ENCODE data around the gene SYCP2L.
A peak's percentile ranks its signal among the peaks of the same experiment; 100 is the strongest.

Gene SYCP2L

GRCh38 chr6:10886691-10887502 lies at the start of gene SYCP2L (continued):
- TF ChIP-seq, protein P1, sequence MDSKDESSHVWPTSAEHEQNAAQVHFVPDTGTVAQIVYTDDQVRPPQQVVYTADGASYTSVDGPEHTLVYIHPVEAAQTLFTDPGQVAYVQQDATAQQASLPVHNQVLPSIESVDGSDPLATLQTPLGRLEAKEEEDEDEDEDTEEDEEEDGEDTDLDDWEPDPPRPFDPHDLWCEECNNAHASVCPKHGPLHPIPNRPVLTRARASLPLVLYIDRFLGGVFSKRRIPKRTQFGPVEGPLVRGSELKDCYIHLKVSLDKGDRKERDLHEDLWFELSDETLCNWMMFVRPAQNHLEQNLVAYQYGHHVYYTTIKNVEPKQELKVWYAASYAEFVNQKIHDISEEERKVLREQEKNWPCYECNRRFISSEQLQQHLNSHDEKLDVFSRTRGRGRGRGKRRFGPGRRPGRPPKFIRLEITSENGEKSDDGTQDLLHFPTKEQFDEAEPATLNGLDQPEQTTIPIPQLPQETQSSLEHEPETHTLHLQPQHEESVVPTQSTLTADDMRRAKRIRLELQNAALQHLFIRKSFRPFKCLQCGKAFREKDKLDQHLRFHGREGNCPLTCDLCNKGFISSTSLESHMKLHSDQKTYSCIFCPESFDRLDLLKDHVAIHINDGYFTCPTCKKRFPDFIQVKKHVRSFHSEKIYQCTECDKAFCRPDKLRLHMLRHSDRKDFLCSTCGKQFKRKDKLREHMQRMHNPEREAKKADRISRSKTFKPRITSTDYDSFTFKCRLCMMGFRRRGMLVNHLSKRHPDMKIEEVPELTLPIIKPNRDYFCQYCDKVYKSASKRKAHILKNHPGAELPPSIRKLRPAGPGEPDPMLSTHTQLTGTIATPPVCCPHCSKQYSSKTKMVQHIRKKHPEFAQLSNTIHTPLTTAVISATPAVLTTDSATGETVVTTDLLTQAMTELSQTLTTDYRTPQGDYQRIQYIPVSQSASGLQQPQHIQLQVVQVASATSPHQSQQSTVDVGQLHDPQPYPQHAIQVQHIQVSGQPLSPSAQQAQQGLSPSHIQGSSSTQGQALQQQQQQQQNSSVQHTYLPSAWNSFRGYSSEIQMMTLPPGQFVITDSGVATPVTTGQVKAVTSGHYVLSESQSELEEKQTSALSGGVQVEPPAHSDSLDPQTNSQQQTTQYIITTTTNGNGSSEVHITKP (tag by site-specific recombination; IDR thresholded peaks at IDR 0.05): peak; percentile 94
- TF ChIP-seq ZNF366 (tag by site-specific recombination; conservative IDR thresholded peaks at IDR 0.05): peak; percentile 47
- TF ChIP-seq ZNF670 (tag by site-specific recombination; IDR thresholded peaks at IDR 0.05; ENCODE audit: low read depth): no peak
- no peak for TF ChIP-seq ZNF416 (tag by site-specific recombination; IDR thresholded peaks at IDR 0.05)
- TF ChIP-seq, protein P2, sequence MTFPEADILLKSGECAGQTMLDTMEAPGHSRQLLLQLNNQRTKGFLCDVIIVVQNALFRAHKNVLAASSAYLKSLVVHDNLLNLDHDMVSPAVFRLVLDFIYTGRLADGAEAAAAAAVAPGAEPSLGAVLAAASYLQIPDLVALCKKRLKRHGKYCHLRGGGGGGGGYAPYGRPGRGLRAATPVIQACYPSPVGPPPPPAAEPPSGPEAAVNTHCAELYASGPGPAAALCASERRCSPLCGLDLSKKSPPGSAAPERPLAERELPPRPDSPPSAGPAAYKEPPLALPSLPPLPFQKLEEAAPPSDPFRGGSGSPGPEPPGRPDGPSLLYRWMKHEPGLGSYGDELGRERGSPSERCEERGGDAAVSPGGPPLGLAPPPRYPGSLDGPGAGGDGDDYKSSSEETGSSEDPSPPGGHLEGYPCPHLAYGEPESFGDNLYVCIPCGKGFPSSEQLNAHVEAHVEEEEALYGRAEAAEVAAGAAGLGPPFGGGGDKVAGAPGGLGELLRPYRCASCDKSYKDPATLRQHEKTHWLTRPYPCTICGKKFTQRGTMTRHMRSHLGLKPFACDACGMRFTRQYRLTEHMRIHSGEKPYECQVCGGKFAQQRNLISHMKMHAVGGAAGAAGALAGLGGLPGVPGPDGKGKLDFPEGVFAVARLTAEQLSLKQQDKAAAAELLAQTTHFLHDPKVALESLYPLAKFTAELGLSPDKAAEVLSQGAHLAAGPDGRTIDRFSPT (tag by site-specific recombination; IDR thresholded peaks at IDR 0.05): 0 out of 2 replicates have a peak, but pooled peaks have one; percentile 1
- peak; percentile 95 for TF ChIP-seq ZNF341 (tag by site-specific recombination; IDR thresholded peaks at IDR 0.05; ENCODE audit: low read depth)

- H3K4me3 ChIP-seq (ENCODE audit: low read depth, low read length): peak overlapping the region; percentile 54
- ChIA-PET CTCF (interaction anchor here (0.6 to 1.6 kb wide), 7 partner anchors 9 to 1531 kb away, joined by 3 to 5 read pairs (median 3); partner anchors contain the start of gene SYCP2L), POLR2A (interaction anchor here (0.6 to 1.2 kb wide), 3 partner anchors 49 to 115 kb away, joined by 3 to 5 read pairs (median 4); partner anchors contain the start of genes SYCP2L and TMEM14C)
- no peaks in the 10 kb centered on the region for H3K36me3 ChIP-seq (ENCODE audit: control insufficient read depth in 2 of 2, insufficient read depth in 1 of 2, low read length in 2 of 2)
- no peaks in the 10 kb centered on the region for H3K9me3 ChIP-seq (ENCODE audit: control insufficient read depth, insufficient read depth, low read depth, low read length)
- peaks cover 3% of the 10 kb centered on the region; the same call in 1 of the 2 replicates for H3K4me1 ChIP-seq (ENCODE audit: control insufficient read depth, insufficient read depth, low read length)
- H3K27ac ChIP-seq (ENCODE audit: extremely low read depth, low read depth, low read length): peak overlapping the region; percentile 18; the same call in 1 of the 2 replicates
- no peak for TF ChIP-seq ZNF473 (tag by site-specific recombination; IDR thresholded peaks at IDR 0.05)
- 0 out of 2 replicates have a peak, but pooled peaks have one; percentile 10 for TF ChIP-seq ZNF24 (tag by site-specific recombination; IDR thresholded peaks at IDR 0.05)
- TF ChIP-seq ZNF518A (tag by site-specific recombination; conservative IDR thresholded peaks at IDR 0.05; ENCODE audit: low read depth): no peak
- TF ChIP-seq ZNF155 (tag by site-specific recombination; IDR thresholded peaks at IDR 0.05): no peak
- TF ChIP-seq, protein P3, sequence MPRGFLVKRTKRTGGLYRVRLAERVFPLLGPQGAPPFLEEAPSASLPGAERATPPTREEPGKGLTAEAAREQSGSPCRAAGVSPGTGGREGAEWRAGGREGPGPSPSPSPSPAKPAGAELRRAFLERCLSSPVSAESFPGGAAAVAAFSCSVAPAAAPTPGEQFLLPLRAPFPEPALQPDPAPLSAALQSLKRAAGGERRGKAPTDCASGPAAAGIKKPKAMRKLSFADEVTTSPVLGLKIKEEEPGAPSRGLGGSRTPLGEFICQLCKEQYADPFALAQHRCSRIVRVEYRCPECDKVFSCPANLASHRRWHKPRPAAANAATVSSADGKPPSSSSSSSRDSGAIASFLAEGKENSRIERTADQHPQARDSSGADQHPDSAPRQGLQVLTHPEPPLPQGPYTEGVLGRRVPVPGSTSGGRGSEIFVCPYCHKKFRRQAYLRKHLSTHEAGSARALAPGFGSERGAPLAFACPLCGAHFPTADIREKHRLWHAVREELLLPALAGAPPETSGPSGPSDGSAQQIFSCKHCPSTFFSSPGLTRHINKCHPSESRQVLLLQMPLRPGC (tag by site-specific recombination; IDR thresholded peaks at IDR 0.05): no peak
- TF ChIP-seq, protein P4, sequence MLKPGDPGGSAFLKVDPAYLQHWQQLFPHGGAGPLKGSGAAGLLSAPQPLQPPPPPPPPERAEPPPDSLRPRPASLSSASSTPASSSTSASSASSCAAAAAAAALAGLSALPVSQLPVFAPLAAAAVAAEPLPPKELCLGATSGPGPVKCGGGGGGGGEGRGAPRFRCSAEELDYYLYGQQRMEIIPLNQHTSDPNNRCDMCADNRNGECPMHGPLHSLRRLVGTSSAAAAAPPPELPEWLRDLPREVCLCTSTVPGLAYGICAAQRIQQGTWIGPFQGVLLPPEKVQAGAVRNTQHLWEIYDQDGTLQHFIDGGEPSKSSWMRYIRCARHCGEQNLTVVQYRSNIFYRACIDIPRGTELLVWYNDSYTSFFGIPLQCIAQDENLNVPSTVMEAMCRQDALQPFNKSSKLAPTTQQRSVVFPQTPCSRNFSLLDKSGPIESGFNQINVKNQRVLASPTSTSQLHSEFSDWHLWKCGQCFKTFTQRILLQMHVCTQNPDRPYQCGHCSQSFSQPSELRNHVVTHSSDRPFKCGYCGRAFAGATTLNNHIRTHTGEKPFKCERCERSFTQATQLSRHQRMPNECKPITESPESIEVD (tag by site-specific recombination; IDR thresholded peaks at IDR 0.05): peak; percentile 55; the same call in 1 of the 2 replicates
- TF ChIP-seq ZNF433 (tag by site-specific recombination; IDR thresholded peaks at IDR 0.05; ENCODE audit: low read depth): no peak
- TF ChIP-seq ZNF623 (tag by site-specific recombination; IDR thresholded peaks at IDR 0.05): no peak
- TF ChIP-seq ZBTB48 (tag by site-specific recombination; IDR thresholded peaks at IDR 0.05): no peak
- no peak for TF ChIP-seq ZNF747 (tag by site-specific recombination; IDR thresholded peaks at IDR 0.05)
- no peak for TF ChIP-seq ZNF660 (tag by site-specific recombination; IDR thresholded peaks at IDR 0.05)
- TF ChIP-seq ZFP37 (tag by site-specific recombination; IDR thresholded peaks at IDR 0.05): no peak
- TF ChIP-seq ZNF626 (tag by site-specific recombination; IDR thresholded peaks at IDR 0.05): no peak
- no peak for TF ChIP-seq ZNF23 (tag by site-specific recombination; IDR thresholded peaks at IDR 0.05; ENCODE audit: borderline replicate concordance)
- TF ChIP-seq ZNF341 (tag by site-specific recombination; IDR thresholded peaks at IDR 0.05; ENCODE audit: low read depth): peak; percentile 5; the same call in 1 of the 2 replicates
- TF ChIP-seq SCRT2 (tag by site-specific recombination; IDR thresholded peaks at IDR 0.05): no peak
Observed at GRCh38 chr6:10837622-10837994, 49.2 kb upstream of the SYCP2L start.
